Ureter (tissue), 1 donor: ENCODE results near the gene PTPRM. TPM values are rescaled to one million over a fixed set of nuclear protein-coding genes. Genes with fewer than 3 reads are reported as not detected.

Experiments
- DNase-seq: peaks from one replicate; pipeline ENCODE4 v3.0.0-alpha.2; 2020; ENCODE audit warnings: low spot score
- total RNA-seq: library from RNA; stranded (reverse); gene quantifications from one replicate; pipeline ENCODE4 v1.2.4, GENCODE V29; 2023
- donor health status: DM: yes; HTN: yes; CAD: no.

PTPRM gene
- total RNA-seq, 1 donor from 2014 or later, result 148 TPM

DNA sequence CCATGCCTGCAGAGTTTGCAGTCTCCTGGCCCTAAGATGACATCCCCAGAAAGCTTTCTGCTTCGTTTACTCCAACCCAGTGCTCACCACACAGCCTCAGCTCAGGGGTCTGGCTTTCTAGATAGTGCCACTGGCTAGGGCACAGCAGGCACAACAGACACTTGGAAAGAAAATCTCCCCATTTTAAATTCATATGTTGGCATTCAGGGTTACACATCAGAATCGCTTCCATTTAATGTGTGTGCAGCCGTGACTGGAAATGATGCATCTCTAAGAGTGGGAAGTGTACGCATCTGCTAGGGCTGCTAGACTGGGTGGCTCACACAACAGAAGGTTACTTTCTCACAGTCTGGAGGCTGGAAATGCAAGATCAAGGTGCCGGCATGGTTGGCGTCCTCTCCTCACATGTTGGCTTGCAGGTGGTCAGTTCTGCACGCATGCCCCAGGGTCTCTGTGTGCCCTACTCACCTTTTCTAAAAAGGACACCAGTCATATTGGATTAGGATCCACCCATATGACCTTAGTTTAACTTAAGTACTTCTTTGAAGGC, 712.7 kb downstream of the PTPRM start:
- DNase-seq, result no peak

- no peak for DNase-seq
Measured at GRCh38 chr18:8283891-8284585, 716.9 kb downstream of the PTPRM start.

DNA sequence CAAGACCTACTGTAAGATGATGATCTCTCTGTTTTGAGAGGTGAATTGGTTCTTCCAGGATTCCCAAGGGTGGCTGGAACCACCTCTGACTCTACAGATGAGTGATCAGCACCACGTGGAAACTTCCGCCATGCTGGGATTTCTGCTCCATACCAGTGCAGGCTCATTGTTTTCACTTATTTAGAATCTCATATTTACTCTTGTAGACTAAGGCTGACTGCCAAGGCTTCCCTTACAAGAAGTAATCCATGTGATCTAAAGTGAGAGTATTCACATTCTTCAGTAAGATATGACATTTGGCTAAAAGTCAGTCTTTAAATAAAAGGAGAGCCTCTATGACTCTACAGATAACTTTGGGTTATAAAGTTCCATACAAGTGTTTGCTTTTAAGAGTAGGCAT, 719.2 kb downstream of the PTPRM start:
- DNase-seq, result no peak

DNA sequence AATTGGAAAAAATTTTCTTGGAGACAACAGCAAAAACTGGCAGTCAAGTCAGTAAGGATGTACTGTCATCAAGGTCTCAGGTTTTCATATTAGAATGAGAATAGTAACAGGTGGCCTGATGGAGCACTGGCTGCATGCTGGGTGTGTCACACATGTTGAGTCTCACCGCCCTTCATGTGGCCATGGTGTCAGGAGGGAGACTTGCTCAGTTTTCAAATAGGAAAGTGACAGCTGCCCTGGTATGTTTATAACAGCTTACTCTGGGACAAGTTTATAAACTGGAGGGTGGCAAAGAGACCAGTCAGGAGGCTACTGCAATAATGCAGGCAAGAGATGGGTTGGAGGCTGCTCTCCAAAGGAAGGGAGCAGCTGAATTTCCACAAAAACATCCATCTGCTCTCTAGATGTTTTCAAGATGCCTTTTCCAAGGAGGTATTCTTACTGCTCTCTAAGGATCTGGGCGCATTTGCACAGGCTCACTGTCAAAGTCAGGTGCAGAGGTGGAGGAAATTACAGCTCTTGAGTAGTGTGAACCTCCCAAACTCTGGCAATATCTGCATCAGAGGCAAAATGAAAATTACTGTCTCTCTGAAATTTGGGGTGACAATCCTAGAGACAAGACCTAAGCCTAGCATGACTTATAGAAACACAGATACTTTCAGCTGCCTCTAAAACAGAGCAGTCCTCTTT, 720.2 kb downstream of the PTPRM start:
- DNase-seq, result no peak

- no peak for DNase-seq
Measured at GRCh38 chr18:8288472-8289195, 721.5 kb downstream of the PTPRM start.

DNA sequence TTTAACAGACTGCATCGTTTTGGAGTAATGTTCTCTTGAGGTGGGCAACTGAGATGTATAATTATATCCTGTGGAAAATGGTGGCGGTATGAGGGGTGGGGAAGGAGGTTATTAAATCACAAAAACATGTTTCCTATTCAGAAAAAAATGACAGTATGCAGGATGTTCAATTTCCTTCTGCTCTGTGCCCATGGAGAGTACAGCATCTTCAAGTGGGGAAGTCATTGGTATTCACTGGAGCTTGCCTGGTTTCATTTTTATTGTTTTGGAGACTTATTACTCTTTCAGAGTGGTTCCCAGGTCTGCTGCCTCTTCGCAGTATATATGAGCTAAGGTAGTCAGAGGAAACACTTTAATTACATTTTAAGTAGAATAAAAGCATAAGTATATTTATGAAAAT, 723.3 kb downstream of the PTPRM start:
- no peak for DNase-seq

DNA sequence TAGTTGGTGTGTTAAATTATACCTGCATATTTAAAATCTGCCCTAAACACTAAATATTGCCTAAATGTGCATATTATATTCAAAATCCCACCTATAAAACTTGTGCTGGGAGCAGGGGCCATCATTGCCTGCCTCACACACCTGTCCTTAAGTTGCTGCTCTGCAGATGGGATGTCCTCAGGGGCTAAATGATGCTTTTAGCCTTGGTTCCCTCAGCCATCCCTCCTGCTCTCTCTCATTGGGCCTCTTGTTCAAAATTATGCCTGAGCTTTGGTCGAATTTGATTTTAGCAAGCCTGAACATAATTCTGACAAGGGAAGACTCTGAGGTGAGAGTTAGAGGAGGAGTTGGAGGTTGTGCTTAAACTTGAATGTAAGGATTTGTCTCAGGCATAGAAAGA, 723.8 kb downstream of the PTPRM start:
- no peak for DNase-seq

- DNase-seq, result no peak
Measured at GRCh38 chr18:8293184-8293583, 726.1 kb downstream of the PTPRM start.

DNA sequence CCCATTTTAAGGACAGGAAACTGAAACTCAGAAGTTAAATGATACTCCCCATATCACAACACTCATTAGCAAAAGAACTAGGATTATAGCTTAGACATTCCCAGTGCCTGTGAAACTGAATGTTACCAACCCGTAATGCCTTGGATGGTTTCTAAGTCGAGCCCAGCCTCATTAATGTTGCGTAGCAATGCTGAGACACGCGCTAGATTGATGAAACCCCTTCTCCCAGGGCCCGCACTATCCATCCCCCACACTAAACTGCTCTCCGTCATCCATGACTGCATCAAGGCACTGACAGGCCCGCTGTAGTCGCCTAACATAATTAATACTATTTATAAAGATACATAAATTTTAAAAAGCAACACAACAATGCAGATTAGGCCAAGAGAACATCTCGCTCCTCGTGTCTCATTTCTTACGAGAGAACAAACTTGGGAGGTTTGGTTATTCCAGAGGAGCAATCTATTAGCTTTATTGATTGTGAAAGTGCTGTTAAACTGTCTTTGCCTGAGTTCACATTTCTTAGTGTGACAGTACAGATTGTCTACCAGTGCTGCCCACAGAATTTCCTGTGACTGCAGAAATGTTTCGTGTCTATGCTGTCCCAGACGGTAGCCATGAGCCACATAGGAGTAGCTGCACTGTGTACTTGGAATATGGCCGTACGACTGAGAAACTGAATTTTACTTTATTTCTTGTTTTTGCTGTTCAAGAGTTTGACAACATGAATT, 729.9 kb downstream of the PTPRM start:
- no peak for DNase-seq

DNA sequence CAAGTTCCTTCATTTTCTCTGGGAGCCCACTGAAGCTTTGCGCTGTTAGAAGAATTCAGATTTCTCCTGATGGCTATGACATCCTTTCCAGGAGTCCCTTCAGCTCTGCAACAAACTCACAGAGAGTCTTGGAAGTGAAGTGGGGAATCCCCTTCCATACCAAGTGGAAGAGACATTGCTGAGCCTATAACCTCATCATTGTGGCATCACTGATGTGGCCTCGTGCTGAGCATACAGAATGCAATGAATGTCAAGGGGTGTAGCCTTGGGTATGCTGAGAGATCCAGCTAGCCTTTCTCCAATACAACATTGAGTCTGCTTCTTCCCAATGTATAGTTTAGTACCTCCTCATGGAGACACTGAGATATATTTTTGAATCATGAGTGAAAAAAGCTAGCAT, 731.1 kb downstream of the PTPRM start:
- DNase-seq, result no peak

GRCh38 chr18:8299054-8299980, 732.2 kb downstream of the PTPRM start:
- no peak for DNase-seq

GRCh38 chr18:8300751-8301410, 733.8 kb downstream of the PTPRM start:
- DNase-seq, result no peak

GRCh38 chr18:8301427-8302172, 734.5 kb downstream of the PTPRM start:
- DNase-seq, result no peak

- DNase-seq, result no peak
Measured at GRCh38 chr18:8303151-8303755, 736.1 kb downstream of the PTPRM start.

DNA sequence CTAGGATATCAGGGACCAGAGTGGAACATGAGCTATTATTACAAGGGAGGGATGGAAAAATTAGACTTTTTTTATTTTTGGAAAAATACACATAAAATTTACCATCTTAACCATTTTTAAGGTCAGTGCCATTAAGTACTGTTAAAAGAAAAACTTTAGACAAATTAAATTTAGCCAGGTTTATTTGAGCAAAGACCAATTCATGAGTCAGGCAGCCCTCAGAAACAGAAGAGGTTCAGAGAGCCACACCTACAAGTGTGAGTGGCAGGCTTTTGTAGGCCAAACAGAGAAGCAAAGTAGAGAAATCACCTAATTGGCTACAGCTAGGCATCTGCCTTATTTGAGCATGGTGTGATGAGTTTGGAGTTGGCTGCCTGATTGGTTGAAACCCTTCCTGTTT, 740.8 kb downstream of the PTPRM start:
- DNase-seq, result no peak

GRCh38 chr18:8313043-8313442, 745.9 kb downstream of the PTPRM start:
- DNase-seq, result no peak

DNA sequence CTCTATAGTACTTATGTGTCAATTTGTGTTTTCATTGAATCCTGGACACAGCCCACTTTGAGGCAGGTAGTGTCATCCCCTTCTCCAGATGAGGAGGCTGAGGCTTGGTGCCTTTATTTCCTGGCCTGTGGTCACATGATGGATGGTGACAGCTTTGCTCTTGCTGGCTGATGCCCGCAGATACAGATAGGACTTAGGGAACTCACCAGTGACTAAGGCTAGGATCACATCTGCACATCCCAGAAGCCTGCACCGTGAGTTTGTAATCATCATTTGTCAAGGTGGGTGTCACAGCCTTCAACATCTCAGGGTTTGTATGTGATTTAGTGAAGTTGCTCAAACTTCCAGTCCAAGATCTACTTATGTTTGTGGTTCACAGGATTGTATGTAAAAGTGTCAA, 747.0 kb downstream of the PTPRM start:
- DNase-seq, result no peak

DNA sequence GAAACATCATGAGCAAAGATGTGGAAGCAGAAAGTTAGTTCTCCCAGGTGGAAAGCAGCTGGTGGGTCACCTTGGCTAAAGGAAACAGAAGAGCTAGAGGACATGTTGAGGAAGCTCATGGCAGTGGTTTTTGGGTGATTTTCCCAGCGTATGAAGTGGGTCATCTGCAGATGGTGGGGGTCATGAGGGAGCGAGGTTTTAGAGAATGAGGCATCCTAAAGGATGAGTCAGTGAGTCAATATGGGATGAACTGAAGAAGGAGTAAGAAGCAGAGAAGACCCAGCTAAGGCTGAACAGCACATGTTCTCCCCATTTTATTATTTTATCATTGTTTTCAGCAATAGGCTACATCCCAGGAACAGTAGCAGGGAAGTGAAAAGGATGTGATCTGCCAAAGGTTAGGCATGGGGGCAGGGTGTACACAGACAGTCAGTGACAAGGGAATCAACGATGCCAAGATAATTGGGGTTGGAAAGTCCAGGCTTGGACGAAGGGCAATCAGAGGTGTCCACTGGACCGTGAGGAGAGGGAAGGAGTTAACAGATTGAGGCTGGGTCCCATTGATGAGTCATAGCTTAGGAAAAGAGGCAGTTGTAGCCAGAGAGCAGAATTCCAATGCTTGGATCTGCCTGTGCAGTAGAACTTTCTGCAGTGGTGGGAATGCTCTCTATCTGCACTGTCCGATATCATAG, 752.8 kb downstream of the PTPRM start:
- DNase-seq, result no peak

- DNase-seq, result no peak
Measured at GRCh38 chr18:8322486-8322885, 755.4 kb downstream of the PTPRM start.
